ENCODE results near the gene SEC23A.
"Not testable (repeated sequence)": the region's sequence is repeated elsewhere in the genome, so short reads cannot be mapped to it uniquely, and the experiment has no call there.

Gene SEC23A

DNA sequence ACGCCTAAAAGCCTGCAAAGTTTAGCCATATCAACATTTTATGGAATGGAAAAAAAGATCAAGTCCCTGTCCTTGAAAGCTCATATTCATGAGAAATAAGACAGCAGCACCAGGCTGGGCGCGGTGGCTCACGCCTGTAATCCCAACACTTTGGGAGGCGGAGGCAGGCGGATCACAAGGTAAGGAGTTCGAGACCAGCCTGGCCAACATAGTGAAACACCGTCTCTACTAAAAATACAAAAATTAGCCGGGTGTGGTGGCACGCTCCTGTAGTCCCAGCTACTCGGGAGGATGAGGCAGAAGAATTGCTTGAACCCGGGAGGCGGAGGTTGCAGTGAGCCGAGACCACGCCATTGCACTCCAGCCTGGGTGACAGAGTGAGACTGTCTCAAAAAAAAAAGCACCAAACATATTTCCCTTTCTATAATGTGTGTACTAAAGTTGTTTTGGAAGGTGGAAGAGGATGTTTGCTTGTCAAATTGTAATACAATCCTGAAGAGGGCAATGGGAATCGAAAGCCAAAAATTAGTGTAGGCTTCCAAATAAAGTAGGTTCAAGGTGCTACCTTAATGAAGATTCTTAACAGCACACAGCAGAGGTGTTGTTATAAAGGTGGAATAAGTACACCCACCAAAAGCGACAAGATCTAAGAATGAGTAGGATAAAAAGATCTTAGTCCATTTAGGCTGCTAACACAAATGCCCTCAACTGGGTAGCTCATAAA is 1.2 kb upstream of the SEC23A start:
- Mint-ChIP-seq H3K4me1 (peaks cover 60% of the 10 kb centered on the region), H3K27ac (peak overlapping the region; percentile 99), H3K4me3 (peak overlapping the region; percentile 99 to 100)
- H3K27me3 Mint-ChIP-seq, DNase-seq, H3K9me3 Mint-ChIP-seq, ATAC-seq: not testable (repeated sequence)

DNA sequence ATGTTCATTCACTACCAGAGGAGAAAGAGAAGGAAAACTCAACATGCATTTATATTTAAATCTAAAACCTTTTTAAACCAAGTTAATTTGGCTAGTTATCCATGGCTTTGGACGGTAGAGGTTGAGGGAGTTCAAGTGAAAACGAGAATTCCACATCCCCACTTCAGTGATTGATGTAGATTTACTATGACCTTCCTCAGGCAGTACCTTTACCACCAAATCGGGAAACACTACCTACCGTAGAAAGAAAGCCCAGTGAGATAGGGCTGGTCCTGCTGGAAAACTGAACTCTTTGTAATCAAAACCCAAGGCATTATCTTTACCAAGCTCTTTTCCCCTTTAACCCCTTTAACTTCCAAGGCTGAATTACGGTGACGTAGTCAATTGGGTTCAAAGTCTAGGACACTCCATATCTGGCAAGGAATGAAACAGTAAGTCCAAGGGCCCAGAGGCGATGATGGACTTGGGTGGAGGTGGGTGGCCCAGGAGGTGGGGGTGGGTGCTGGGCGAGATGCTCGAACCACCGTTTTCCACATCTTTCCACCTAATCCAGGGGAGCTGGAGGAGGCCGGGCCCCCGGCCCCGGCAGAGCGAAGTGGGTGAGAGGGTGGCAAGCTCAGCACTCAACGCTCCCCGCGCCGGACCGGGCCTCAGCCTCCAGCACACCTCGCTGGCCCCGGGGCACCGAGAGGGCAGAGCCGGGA is 618 bp downstream of the SEC23A start:
- no peak for ATAC-seq
- H3K4me3 Mint-ChIP-seq = peak overlapping the region; percentile 83 to 99

DNA sequence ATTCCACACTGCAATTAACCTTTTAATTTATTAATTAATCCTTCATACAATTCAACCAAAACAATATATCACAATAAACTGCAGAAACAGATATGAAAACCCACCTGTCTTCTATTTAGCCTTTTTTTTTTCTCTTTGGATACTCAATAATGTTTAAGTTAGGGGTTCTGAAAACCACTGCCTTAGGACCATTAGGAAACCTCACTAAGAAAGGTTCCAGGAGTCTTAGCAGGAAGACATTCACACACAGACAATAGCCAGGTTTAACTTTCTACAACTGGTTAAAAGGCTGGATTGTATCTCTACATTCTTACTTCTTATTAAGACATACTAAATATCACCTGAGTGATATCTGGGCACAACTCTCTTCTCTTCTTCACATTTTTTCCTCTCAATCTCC is 3.3 kb downstream of the SEC23A start:
- Mint-ChIP-seq H3K27me3 (no peaks in the 10 kb centered on the region), H3K27ac (no peak overlapping the region), H3K4me3 (peak overlapping the region; percentile 0 to 5), H3K9me3 (no peaks in the 10 kb centered on the region), H3K4me1 (peaks cover 65% of the 10 kb centered on the region)
- ATAC-seq (no peak), DNase-seq (no peak)

More for the DNA sequence above, 618 bp downstream of the SEC23A start:
- H3K4me1 Mint-ChIP-seq = peaks cover 61% of the 10 kb centered on the region
- peak overlapping the region; percentile 90 to 93 for H3K27ac Mint-ChIP-seq
- H3K9me3 Mint-ChIP-seq = no peaks in the 10 kb centered on the region
- DNase-seq = no peak
- no peaks in the 10 kb centered on the region for H3K27me3 Mint-ChIP-seq

DNA sequence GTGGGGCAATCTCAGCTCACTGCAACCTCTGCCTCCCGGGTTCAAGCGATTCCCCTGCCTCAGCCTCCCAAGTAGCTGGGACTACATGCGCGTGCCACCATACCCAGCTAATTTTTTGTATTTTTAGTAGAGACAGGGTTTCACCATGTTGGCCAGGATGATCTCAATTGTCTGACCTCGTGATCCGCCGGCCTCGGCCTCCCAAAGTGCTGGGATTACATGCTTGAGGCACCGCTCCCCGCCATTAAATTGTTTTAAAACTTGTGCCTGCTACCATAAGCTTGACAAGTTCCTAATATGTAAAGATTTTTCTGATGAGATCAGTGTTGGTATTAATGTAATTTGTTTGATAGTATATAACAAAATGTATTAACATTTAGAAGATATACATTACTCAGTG is 3.8 kb downstream of the SEC23A start:
- H3K27ac Mint-ChIP-seq, H3K4me3 Mint-ChIP-seq, H3K9me3 Mint-ChIP-seq, ATAC-seq, H3K27me3 Mint-ChIP-seq, DNase-seq: not testable (repeated sequence)
- peaks cover 65% of the 10 kb centered on the region for H3K4me1 Mint-ChIP-seq

DNA sequence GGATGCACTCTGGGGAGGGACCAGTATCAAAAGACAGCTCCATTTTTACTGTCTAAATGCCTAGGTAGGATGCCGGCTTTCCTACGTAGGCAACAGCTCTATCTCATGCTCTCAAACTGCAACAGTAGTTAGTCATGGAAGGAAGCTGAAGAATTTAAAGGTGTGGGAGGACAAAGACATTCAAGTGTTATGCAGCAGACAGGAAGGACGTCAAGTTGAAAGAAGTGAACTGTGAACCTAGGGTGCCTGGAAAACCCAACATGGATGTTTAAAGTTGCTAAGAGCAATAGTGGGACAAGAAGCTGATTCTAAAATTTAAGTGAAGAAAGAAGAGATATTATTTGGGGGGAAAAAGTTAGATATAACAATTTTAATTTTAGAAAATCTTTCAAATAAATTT is 5.9 kb downstream of the SEC23A start:
- Mint-ChIP-seq H3K9me3 (no peaks in the 10 kb centered on the region), H3K27ac (peak overlapping the region in 1 of 2 donors; percentile 74), H3K27me3 (no peaks in the 10 kb centered on the region), H3K4me1 (peaks cover 60% of the 10 kb centered on the region), H3K4me3 (peak overlapping the region; percentile 51 to 68)
- ATAC-seq (peak; percentile 98), DNase-seq (peak in 1 of 2 donors; percentile 18)

DNA sequence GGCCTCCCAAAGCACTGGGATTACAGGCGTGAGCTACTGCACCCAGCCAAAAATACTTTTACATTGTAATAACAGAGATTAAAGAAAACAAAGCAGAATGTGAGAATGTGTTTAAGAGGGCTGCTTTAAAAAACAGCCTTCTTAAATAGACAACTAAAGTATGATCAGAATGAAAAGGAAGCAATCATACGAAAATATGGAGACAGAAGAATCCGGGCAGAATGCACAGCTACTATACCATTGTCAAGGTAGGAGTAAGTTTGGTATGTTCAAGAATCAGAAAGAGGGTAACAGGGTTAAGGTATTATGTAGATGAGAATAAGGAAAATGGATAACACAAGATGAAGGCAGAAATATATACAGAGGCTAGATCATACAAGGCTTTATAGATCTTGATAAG is 8.5 kb downstream of the SEC23A start:
- Mint-ChIP-seq H3K27ac (no peak overlapping the region), H3K9me3 (no peaks in the 10 kb centered on the region), H3K27me3 (no peaks in the 10 kb centered on the region), H3K4me1 (peaks cover 42% of the 10 kb centered on the region), H3K4me3 (no peak overlapping the region)
- ATAC-seq = no peak
- no peak for DNase-seq

DNA sequence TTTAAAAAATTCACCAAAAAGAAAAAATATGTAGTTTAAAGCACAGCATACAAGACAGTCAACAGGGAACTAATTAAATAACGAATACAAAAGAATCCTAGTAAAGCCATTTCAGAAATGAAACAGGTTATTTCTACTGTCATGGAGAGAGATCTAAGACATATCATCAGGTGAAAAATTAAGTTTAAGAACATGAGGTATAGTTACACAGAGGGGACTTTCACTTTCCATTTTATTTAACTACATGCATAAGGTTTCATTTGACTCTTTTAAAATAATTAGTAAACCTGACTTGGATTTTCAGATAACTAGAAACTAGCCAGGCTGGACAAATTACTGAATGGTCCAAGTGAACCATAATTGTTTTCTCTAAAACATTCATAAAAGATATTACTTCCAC is 11.3 kb downstream of the SEC23A start:
- DNase-seq (no peak), ATAC-seq (no peak)
- H3K27me3 Mint-ChIP-seq = no peaks in the 10 kb centered on the region
- peaks cover 28% of the 10 kb centered on the region for H3K4me1 Mint-ChIP-seq
- no peaks in the 10 kb centered on the region for H3K9me3 Mint-ChIP-seq
- no peak overlapping the region for H3K4me3 Mint-ChIP-seq
- H3K27ac Mint-ChIP-seq = no peak overlapping the region

DNA sequence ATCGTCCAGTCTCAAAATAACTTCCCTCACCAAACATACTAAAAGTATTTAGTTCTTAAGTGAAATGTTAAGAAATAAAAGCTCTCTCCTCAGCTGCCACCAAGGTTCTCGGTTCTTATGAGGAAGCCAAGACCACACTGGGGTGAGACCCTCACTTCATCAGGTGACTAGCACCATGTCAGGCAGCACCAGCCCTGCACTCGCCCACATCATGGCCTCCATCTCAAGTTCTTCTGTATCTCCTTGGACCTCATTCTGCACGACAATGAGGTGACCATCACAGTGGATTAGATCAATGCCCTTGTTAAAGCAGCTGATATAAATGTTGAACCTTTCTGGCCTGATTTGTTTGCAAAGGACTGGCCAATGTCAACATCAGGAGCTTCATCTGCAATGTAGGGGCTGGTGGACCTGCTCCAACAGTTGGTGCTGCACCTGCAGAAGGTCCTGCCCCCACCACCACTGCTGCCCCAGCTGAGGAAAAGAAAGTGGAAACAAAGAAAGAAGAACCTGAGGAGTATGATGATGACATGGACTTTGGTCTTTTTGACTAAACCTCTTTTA is 12.4 kb downstream of the SEC23A start:
- no peak for ATAC-seq
- Mint-ChIP-seq H3K27me3 (no peaks in the 10 kb centered on the region), H3K27ac (peak overlapping the region in 1 of 2 donors; percentile 35), H3K9me3 (no peaks in the 10 kb centered on the region), H3K4me1 (peaks cover 28% of the 10 kb centered on the region), H3K4me3 (no peak overlapping the region)
- DNase-seq = no peak

DNA sequence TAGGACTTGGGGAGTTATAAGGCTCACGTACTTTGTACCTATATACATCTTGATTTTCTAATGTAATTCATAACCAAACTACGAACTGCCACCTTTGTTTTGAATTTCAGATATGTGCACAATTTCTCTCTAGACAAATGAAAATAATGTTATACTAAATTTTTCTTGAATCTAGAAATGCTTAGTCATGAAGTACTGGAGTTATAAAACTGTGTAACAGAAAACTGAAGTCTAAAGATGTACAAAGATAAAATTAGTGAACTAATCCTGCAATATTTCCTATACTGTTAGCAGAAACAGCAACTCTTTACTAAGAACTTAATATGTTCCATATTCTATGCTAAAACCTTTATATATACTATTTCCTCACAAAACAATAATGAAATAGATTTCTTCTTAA is 15.5 kb downstream of the SEC23A start:
- ATAC-seq = no peak
- H3K27me3 Mint-ChIP-seq = no peaks in the 10 kb centered on the region
- no peak for DNase-seq
- no peaks in the 10 kb centered on the region for H3K9me3 Mint-ChIP-seq
- H3K4me1 Mint-ChIP-seq = peaks cover 16% of the 10 kb centered on the region
- H3K27ac Mint-ChIP-seq = no peak overlapping the region
- H3K4me3 Mint-ChIP-seq = no peak overlapping the region

DNA sequence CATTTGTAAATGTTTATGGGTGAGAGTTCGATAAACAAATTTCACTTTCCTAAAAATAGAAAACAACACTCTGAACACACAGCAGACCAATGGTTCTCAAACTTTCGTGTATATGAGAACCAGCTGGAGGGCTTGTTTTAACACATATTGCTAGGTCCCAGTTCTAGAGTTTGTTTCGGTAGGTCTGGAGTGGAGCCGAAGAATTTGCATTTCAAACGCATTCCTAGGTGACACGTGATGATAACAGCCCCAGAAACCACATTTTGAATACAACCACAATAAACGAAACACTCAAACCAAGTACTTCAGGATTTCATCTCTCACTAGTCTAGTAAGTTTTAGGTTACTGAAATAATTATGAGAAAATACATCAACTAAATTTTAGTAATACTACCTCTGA is 17.1 kb downstream of the SEC23A start:
- no peak for ATAC-seq
- no peaks in the 10 kb centered on the region for H3K27me3 Mint-ChIP-seq
- no peak overlapping the region for H3K27ac Mint-ChIP-seq
- H3K9me3 Mint-ChIP-seq = no peaks in the 10 kb centered on the region
- DNase-seq = no peak
- H3K4me3 Mint-ChIP-seq = no peak overlapping the region
- H3K4me1 Mint-ChIP-seq = peaks cover 5% of the 10 kb centered on the region

DNA sequence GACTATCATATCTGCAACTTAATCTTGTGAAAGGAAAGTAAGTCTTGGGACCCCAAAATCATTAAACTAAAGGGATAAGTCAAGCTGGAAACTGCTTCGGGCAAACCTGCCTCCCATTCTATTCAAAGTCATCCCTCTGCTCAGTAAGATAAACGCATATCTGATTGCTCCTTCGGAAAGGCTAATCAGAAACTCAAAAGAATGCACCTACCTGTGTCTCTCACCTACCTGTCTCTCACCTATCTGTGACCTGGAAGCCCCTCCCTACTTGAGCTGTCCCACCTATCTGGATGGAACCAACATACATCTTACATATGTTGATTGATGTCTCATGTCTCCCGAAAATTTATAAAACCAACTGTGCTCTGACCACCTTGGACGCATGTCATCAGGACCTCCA is 19.9 kb downstream of the SEC23A start:
- H3K4me1 Mint-ChIP-seq = peaks cover 8% of the 10 kb centered on the region
- DNase-seq (no peak), ATAC-seq (no peak)
- no peak overlapping the region for H3K4me3 Mint-ChIP-seq
- no peak overlapping the region for H3K27ac Mint-ChIP-seq
- no peaks in the 10 kb centered on the region for H3K9me3 Mint-ChIP-seq
- H3K27me3 Mint-ChIP-seq = no peaks in the 10 kb centered on the region

DNA sequence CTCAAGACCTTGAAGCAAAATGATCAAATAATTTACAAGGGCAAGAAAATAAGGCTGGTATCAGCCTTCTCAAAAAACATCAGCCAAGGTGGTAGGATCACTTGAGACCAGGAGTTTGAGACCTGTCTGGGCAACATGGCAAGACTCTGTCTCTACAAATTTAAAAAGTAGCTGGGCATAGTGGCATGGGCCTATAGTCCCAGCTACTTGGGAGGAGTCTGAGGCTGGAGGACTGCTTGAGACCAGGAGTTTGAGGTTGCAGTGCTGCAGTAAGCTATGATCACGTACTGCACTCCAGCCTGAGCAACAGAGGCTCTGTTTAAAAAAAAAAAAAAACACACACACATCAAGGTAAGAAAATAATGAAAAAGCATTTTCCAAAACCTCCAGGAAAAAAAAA is 22.1 kb downstream of the SEC23A start:
- no peaks in the 10 kb centered on the region for H3K27me3 Mint-ChIP-seq
- peak overlapping the region in 1 of 2 donors; percentile 42 for H3K27ac Mint-ChIP-seq
- DNase-seq (no peak), ATAC-seq (no peak)
- H3K9me3 Mint-ChIP-seq = no peaks in the 10 kb centered on the region
- peaks cover 5% of the 10 kb centered on the region for H3K4me1 Mint-ChIP-seq
- no peak overlapping the region for H3K4me3 Mint-ChIP-seq

DNA sequence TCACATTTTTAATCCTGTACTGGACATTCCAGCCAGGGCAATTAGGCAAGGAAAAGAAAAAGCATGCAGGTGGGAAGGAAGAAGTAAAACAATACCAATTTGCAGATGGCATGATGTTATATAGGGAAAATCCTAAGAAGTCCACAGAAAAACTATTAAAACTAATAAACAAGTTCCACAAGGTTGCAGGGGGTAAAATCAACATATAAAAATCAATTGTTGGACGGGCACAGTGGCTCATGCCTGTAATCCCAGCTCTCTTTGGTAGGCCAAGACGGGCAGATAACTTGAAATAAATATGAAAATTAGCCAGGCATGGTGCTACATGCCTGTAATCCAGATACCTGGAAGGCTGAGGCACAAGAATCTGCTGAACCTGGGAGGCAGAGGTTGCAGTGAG is 31.9 kb downstream of the SEC23A start:
- DNase-seq (no peak), ATAC-seq (no peak)
- H3K4me1 Mint-ChIP-seq = no peaks in the 10 kb centered on the region
- H3K27me3 Mint-ChIP-seq = no peaks in the 10 kb centered on the region
- no peak overlapping the region for H3K27ac Mint-ChIP-seq
- H3K4me3 Mint-ChIP-seq = no peak overlapping the region
- H3K9me3 Mint-ChIP-seq = no peaks in the 10 kb centered on the region

DNA sequence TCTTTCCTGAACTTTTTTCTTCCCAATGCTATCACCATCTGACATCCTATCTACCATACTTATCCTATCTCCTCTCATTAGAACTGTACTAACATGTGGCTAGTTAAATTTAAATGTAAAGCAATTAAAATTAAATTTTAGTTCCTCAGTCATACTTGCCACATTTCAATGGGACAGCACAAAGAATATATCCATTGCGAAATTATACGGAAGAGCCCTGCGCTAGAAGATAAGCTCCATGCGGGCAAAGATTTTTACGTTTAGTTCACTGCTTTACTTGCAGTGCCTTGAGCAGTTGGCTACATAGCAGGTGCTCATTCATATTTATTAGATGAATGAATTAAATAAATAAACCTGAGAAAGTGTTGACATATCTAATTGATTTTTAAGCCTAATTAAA is 33.1 kb downstream of the SEC23A start:
- DNase-seq = no peak
- H3K27me3 Mint-ChIP-seq = no peaks in the 10 kb centered on the region
- no peak overlapping the region for H3K27ac Mint-ChIP-seq
- H3K9me3 Mint-ChIP-seq = no peaks in the 10 kb centered on the region
- no peak for ATAC-seq
- no peak overlapping the region for H3K4me3 Mint-ChIP-seq
- no peaks in the 10 kb centered on the region for H3K4me1 Mint-ChIP-seq

DNA sequence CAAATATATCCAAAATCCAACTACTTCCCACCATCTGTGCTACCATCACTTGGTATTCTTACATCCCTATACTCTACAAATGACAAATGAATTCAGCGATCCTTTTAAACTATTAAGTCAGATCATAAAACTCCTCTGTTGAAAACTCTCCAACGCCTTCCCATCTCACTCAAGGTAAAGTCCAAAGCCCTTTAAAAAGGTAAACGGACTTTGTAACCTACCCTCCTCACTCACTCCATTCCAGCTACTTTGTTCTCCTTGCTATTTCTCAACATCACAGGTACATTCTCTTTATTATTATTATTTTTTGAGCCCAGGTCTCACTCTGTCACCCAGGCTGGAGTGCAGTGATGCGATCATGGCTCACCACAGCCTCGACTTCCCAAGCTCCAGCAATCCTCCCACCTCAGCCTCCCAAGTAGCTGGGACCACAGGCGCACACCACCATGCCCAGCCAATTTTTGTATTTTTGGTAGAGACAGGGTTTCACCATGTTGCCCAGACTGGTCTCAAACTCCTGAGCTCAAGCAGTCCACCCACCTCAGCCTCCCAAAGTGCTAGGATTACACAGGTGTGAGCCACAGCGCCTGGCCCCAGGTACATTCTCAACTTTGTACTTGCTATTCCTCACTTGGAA is 33.7 kb downstream of the SEC23A start:
- not testable (repeated sequence) for ATAC-seq, H3K4me3 Mint-ChIP-seq, DNase-seq, H3K27ac Mint-ChIP-seq, H3K9me3 Mint-ChIP-seq, H3K4me1 Mint-ChIP-seq, H3K27me3 Mint-ChIP-seq
